Anterior cingulate cortex (tissue), 58 donors: ENCODE data around the gene COL20A1.

Source experiments
- DNase-seq, 58 donors: peaks; one replicate each; lab custom pipeline; 2025; lab: John Stamatoyannopoulos, UW

The COL20A1 gene

DNA sequence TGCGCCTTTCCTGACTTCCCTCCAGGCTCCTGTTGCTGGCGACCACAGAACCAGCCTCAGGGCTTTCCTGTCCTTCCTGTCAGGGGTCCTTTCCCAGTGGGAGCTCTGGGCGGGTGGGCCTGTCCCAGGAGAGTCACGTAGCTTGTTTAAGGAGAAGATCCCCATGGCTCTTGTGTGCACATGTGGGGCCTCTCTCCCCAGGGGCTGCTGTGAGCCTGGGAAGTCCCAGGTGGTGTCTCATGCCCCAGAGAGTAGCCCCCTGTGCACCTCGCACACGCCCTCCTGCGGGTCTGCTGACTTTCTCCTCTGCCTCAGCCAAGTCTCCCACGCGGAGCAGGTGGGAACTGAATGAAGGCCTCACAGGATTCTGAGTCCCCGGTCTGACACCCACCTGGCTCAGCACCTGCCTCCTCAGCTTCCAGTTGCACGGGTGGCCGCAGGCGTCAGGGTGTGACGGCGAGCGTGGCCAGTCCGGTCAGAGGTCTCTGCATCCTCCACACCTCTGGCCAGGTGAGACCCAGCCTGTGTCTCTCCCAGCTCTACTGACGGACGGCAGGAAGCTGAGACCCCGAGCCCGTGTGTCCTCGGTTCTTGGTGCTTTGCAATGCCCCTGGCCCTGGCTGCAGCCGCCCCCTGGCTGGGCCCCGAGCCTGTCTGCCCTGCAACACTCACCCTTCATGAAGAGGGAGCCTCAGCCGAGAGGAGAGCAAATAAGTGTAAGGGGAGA lies 33.1 kb upstream of the COL20A1 start:
- DNase-seq = no peak

DNA sequence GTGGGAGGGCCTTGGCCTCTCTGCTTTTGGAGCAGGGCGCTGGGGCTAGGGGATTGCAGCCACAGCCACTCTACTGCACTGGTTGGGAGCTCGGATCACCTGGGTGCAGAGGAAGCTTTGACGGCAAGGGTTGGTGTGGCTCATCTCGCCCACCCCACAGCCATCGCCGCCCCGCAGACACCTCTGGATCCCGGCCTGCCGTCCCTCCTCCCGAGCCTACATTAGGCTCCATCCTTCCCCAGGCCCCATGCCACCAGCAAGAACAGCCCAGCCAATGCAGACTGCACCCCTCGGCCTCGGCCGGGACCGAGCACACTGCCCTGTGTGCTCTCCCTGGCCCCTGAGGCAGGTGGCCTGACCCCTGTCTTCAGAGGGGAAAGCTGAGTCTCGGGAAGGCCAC lies 32.5 kb upstream of the COL20A1 start:
- no peak for DNase-seq

DNA sequence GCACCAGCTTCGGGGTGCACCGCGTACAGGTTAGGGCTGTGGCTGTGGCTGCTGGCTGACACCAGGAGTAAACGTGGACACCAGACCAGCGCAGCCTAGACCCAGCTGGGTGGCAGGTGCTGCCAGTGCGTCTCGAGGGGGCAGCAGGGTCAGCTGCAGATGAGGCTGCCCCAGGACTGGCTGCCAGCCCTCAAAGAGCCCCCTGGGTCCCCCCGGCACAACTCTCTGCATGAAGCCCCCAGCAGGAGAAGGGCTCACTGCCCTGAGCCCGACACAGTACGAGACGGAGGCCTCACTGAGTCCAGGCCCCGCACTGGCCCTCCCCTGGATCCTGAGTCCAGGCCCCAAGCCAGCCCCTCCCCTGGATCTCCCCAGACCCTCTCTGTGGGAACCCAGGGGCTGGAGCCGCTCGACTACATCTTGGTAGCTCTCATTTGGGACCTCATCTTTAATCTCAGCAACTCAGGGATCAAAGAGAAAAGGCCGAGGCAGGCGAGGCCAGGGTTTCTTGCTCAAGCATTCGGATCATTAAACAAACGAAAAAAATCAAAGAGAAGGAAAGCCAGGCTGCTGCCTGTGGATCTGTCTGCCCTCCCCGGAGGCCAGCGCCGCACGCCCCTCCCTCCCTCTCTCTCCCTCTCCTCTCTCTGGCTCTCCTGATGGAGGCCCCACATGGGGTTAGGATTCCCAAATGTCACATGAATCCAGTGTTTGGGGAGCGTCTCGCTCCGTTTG lies 31.8 kb upstream of the COL20A1 start:
- DNase-seq = peak in 4 of 58 donors; percentile 15 to 59 (median 36)

DNA sequence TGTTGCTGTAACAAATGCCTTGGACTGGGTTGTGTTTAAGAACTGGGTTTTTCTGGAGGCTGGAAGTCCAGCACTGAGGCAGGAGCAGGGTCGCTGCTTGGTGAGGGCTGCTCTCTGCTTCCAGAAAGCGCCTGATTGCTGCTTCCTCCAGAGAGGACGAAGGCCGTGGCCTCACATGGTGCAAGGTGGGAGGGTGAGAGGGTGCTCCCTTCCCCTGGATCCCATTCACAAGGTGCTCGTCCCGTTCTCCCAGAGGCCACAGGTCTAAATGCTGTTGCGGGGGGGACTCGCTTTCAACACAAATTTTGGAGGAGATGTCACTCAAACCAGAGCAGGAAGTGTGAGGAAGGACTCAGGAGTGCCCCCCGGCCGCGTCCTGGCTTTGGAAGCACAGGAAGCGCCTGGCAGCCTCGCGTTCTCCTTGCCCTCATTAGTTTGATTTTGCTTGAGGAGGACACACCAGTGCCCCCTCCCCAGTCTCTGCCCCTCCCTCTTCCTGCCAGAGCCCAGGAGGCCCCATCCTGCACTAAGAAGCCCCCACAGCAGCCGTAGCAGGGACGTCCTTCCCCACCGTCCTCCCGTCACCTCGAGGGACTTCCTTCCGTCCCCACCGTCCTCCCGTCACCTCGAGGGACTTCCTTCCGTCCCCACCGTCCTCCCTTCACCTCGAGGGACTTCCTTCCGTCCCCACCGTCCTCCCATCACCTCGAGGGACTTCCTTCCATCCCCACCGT lies 31.0 kb upstream of the COL20A1 start:
- DNase-seq = no peak

DNA sequence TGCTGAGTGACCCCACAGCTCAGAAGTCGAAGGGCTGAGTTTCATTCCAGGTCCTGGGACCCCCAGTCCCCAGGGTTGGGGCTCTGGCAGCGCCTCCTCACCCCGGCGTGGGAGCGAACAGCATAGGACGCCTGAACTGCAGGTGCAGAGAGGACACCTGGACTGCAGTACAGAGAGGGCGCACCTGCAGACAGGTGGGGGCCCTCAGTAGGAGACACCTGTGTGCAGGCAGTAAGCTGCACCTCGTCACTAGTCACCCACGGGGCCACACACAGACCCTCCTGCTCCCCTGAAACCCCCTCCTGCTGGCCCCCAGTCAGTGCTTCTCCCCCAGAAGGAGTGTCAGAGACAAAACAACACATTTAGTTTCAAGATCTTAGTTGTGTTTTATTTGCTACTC lies 30.1 kb upstream of the COL20A1 start:
- no peak for DNase-seq

DNA sequence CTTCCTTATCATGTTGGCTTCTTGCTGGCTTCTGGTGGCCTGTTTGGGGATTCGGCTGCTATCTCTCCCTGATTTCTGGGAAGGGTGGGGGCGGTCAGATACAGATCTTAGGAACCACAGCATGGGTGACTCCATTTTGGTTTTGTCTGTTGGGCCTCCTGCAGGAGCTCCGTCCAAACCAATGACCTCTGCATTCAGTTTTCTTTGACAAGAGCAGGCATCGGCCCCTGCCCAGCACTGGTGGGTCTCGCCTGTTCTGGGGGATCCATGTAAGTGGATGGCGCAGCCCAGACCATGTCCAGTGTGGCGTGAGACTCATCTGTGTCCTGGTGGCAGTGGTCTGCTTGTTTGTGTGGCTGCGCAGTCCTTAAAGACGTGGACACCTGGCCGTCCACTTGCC lies 29.0 kb upstream of the COL20A1 start:
- no peak for DNase-seq

DNA sequence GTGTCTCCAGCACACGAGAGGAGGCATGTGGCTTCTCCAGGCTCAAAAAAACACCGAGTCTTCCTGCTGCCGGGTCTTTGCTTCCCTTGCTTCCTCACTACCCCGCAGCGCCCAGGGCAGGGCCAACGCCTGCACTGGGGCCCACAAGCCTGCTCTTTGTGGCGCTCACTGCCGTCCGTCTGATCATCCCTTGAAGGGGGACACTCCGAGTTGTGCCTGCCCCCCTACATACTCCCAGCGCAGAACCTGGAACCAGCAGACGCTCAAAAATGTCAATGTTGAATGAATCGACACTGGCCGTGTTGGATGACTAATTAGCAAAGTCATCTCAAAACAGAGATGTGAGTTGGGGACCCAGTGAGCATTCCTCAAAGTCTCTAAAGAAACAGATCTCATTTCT lies 28.5 kb upstream of the COL20A1 start:
- peak in 11 of 58 donors; percentile 8 to 39 (median 23) for DNase-seq

DNA sequence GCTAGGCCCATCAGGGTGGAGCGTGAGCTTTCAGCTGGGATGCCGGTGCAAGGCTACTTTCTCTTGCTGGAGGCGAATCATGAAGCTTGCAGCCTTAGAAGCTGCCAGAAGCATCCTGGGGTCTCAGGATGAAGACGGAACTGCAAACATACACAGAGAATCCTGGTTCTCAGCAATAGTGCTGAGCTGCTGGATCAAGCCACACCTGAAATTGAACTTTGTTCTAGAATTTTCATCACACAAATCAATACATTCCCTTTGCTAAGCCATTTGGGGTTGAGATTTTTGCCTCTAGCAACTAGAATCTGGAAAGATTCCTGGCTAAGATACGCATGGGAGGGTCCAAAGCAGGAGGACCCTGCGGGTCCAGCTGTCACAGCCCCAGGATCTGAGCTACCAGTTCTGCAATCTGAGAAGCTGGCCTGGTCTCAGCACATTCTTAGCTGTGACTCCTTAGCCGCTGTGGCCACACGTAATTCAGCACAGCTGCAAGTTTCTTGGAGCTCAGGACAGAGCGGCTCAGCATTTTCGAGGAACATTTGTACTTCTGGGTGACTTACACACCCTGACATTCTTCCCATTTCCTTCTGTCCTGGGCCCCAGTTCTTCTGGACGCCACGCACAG lies 27.0 kb upstream of the COL20A1 start:
- no peak for DNase-seq

DNA sequence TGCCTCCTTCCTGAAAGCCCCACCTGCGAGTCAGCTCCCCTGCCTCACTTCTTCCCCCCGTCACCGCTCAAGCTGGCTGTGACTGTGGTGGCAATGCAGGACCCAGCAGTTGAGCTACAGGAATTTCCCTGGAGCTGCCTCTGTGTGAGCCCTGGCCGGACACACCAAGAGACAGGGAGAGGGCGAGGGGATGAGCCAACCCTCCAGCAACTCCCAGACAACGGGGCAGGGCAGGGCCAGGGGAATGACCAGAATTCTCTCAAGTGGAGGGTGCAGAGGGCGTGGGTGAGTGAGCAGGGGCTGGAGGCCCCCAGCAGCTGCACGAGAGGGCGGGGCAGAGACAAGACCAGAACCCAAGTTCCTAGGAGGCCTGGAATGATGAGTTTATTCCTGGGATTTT lies 25.3 kb upstream of the COL20A1 start:
- no peak for DNase-seq

DNA sequence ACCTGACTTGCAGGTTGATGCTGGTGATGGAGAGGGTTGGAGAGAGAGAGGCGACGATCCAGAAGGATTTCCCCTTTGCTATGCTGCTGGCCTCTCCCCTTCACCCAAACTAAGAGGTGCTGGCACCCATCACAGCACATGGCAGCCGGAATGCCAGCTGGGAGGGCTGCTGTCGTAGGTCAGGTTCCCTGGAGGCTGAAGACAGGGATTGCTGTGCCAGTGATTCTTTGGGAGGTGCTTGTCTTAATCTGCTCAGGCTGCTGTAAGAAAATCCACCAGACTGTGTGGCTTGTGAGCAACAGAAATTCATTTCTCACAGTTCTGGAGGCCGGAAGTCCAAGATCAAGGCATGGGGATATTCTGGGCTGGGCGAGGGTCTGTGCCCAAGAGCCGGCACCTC lies 24.7 kb upstream of the COL20A1 start:
- DNase-seq = no peak

DNA sequence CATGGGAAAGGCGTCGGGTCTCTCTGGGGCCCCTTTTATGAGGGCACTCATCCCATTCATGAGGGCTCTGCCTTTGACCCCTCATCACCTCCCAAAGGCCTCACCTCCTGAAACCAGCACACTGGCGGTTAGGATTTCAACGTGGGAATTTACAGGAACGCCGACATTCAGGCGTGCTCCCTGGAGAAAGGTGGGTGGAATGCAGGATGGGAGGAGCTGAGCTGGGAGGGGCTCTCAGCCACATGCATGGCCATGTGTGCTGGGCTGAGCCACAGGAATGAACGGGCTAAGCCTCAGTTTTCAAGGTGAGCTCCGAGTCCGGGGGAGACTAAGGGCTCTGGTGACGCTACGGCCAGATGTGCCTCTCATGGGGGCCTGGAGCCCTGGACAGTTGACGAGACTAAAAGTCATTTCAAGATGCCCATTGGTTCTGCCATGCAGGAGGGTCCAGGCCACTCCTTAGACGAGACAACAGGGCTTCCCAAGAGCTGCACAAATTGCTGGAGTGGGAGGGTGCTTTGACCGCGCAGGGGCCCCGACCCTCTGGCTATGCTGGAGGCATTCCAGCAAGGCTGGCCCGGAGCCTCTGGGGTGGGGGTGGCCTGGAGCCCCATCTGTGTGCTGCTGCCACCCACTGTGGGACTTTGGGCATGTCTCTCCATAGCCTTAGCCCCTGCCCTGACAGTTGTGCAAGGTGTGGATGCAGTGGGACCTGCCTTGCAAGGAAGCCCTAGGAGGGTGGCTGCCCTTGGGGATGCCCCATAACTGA lies 24.1 kb upstream of the COL20A1 start:
- DNase-seq = peak in 1 of 58 donors; percentile 30

DNA sequence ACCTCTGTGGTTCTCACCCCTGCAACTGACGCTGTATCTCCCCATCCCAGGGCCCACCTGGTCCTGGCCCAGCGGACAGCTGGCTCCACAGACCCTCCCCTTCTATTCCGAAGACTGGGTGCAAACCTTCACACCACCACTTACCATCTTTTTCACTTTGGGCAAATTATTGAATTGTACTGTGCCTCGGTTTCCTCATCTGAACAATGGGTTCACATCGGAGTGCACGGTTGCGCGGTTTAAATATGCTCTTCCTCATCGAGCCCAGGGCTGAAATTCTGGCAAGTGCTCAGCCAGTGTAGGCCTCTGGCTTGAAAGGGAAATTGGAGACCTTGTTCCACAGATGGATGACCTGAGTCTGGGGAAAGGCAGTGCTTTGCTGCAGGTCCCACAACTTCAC lies 23.3 kb upstream of the COL20A1 start:
- no peak for DNase-seq

DNA sequence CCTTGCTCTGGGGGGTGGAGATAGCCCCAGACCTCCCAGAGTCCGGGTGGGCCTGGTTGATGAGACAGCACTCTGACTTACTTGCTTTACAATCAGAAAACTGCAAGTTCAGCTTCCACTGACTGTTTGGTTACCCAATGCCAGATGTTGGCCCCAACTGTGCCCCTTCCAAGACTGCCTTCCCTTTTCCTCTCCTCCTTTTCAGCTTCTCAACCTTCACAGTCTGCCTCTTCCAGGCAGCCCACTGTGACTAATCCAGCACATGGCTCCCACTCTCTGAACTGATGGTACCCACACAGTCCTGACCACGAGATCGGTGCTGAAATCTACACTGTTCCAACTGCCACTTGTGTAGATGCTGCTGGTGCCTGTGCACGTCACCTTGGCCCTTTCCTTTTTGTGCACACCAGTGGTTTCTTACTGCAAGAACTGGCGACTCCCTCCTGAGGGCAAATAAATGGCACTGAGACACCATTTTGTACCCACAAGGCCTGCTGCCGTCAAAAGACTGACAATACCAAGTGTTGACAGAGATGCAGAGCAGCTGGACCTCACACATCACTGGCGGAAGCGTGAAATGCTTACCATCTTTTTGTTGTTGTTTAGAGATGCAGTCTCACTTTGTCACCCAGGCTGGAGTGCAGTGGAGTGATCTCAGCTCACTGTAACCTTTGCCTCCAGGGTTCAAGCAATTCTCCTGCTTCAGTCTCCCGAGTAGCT lies 22.2 kb upstream of the COL20A1 start:
- DNase-seq = no peak

DNA sequence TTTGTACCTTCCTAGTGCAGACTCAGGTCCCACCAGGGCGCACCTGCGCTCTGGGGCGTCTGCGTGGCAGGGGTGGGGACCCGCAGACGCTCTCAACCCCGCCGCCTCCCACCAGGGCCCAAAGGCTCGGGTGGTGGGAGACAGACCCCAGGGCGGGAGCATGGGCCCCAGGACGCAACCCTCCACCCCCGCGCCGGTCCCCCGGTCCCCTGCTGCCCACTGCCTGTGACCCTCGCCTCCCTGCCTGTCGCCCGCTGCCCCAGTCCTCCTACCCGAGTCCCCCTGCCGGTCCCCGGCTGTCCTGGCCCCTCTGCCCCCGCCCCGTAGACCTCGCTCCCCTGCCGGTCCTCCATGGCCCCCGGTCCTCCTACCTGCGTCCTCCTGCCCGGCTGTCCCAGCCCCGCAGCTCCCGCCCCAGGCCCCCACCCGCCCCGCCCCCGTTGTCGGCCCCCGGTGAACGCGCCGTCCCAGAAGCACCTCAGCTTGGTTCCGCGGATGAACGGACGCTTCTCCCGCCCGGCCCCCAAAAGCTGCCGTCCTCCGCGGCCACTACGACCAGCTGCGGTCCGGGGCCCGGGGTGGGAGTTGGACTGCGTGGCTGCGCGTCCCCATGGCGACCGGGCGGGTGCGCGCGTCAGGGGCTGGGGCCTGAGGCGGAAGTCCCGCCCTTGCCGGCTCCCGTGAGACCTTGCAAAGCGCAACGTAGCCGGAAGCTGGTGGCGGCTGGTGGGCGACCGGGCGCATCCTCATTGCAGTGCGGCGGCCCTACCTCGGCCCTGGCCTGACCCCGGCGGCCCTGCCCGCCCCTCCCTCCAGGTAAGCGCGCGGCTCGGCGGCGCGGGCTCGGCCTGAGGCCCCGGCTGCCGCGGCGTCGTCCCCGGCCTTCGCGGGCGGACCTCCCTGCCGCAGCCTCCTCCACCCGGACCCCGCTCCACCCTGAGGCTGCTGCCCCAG lies 20.6 kb upstream of the COL20A1 start, which contains the start of gene ARFGAP1:
TSS of gene ARFGAP1 (plus strand) at position 709 of the 954 bp plus-strand sequence. CDS start 2,768 bp downstream, outside the sequence.
- DNase-seq = peak; percentile 31 to 94 (median 82)

DNA sequence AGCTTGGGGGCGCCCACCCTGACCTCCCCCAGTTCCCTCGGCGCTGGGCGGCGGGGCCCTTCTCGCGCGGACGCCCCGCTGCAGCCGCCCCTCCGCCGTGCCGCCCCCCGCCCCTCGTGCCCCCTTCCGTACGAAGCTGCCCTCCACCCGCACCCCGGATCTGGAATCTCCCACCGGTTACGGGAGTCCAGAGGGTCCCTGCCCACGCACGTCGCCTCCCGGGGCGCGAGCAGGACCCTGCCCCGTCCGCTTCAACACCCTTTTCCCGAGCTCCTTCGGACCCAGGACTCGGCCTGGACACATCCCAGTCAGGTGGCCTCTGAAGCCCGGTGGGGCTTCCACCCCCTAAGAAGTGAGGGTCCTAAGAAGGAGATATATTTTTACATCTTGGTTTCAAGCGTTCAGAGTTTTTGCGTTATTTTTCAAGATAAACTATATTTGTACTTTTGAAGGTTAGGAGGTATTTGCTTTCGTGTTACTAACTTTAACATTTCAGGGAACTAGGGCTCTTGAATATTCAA lies 19.9 kb upstream of the COL20A1 start:
- DNase-seq = no peak

DNA sequence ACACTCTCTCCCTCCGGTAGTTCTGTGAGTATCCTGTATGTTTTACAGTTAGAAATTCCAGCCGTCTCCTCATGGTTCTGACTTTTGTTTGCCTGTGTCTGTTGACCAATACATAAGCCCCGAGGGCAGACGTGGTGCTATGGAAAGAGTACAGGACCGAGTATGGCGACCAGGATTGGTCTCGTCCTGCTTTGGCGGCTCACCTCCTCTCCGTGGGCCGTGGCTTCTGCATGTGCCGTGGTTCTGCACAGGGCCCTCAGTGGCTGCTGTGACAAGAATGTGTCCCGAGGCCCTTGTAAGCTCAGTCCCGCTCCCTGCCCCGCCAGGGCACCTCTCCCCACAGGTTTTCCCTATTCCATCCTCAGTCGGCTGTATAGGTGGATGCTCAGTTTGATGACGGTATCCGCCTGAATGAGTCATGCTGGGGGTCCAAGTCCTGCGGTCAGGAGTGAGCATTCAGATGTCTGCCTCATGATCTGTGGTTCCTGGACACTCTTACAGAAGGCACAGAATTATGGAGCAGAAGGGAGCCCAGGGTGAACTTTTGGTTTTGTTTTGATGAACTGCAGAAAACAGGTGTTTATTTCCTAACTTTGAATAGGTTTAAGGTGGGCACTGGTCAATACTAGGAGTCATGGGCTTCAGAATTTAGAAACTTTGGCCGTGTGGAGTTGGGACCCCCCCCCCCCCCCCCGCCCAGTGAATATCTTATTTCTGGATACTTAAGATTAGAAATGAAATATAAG lies 19.2 kb upstream of the COL20A1 start:
- DNase-seq = no peak
